Activated gamma-delta T cell (primary cell): ENCODE measurements around the gene MRPL17.
"Not testable (repeated sequence)": the region's sequence is repeated elsewhere in the genome, so short reads cannot be mapped to it uniquely, and the experiment has no call there.

Experiments
- DNase-seq: peaks from one replicate; lab custom pipeline; 2025; lab: John Stamatoyannopoulos, UW
- total RNA-seq, 2 donors: gene quantifications; one replicate each; lab custom pipeline; 2026; lab: John Stamatoyannopoulos, UW

MRPL17 gene
- total RNA-seq, result 18.7 to 23.8 reads per million in 2 donors

DNA sequence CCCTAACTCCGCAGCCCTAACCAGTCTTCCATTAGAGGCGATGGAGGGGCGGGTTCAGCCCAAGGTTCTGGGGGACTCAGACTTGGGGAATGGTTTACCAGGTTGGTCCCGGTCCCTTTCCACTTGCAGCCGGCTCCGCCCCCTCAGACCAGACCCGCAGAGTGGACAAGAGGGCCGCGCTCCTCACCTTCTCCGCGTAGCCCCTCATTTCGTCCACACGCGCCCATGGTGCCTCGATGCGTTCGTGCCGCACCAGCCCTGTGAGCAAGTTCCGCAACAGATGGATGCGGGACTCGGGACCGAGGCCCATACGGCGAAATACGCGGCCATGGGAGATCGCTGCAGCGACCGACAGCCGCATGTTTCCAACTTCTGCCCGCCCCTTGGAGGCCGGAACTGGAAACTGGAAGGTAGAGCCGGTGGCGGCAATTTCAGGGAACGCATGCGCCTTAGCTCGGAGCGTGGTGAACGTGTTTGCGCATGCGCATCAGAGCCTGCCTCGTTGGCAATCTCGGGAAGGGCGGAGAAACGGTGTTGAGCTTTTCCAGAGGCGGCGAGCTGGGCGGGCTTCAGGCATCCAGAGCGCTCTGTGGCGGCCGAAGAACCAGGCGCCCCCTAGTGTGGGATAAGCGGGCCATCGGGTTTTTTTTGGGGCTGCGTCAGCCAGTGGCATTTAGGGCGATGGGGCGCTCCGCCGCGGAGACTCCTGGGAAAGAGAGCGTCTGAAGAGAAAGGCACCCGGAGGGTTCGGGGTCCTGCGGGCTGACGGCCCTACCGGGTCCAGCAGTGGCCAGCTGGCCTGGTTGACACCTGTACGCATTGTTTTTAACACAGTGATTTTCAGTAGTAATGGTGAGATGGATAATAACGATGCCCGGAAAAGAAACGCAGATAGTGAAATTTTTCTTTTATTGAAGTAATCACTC lies at the start of gene MRPL17:
MRPL17 (minus strand) TSS at position 405 of the 926 bp plus-strand sequence; CDS start at position 361, 44 bp downstream.
- DNase-seq, result peak; percentile 84

DNA sequence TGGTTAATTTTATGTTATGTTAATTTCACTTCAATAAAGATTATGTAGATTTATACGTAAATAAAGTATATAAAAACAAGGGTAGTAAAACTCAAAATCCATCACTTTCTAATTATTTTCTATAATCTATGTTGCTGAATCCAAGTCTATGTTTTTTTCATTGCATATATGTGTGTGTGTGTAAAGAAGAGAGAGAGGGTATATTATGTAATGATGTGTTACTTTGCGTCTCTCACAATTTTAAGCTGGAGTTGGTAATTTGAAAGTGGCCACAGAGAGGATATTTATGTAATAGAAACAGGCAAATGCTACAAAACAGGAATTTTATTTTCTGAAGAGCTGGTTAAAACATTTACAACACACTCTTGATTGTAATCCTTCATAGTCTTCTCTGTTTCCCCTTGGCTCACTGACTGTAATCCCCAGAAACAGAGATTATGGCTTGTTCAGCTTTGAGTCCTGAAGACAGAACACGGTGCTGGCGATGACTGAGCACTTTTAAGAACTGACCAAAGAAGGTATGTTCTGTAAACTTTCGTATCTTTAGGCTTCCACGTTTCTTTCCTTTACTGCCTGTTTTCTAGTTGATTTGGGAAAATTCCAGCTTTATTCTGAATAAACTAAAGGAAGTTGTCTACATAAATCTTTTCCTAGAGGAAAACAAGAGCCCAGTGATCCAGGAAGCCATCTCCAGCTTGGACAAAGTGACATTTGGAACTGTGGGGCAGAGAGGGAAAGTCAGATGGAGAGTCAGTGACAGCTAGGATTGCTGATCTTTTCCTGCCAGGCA lies 45.0 kb upstream of the MRPL17 start:
- DNase-seq, result no peak

DNA sequence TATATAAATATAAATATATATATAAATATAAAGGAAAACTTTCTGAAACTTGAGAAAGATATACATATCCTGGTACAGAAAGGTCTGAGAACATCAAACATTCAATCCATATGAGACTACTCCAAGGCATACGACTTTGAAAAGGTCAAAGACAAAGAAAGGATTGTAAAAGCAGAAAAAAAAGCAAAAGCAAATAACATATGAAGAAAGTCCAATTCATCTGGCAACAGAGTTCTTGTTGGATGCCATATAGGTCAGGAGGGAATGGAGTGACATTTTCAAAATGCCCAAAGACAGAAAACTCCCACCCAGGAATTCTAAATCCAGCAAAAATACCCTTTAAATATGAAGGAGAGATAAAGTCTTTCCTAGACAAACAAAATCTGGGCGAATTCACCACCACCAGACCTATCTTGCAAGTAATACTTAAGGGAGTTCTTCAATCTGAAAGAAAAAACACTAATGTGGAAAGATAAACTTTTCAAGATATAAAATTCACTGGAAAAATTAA lies 42.3 kb upstream of the MRPL17 start:
- DNase-seq, result no peak

DNA sequence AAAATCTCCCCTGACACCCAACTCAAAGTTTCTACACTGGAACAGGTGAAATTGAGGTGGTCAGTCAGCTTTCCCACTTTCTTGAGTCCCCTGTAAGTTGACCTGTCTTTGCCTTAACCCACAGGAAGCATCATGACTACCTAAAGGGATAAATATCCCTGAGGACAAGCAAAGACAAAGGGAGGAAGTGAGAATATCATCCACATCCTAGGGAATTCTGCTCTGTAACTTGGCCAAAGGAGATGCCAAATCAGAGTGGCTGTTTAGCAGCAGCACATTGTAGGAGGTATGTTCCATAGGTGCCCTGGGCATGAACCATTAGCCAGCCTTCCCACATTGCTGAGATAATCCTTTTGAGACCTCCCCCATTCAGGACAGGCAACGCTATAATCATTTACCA lies 40.9 kb upstream of the MRPL17 start:
- DNase-seq, result no peak

DNA sequence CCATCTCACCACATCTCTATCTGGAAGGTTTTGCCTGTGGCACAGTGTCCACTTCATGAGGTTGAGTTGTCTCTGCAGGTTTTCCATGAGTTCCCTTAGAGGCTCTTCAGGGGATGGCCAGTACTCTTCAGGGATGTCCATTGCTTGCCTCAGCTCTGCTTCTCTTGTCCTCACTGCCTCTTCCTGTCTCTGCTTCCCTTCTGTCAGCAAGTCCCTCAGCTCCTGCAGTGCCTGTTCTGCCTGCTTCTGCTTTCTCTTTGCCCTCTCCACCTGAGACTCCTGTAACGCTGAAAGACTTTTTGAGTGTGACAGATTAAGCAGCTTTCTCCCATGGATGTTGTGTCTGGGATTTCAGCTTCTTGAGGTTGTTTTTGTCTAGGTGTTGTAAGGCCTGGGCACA lies 38.2 kb upstream of the MRPL17 start:
- no peak for DNase-seq

DNA sequence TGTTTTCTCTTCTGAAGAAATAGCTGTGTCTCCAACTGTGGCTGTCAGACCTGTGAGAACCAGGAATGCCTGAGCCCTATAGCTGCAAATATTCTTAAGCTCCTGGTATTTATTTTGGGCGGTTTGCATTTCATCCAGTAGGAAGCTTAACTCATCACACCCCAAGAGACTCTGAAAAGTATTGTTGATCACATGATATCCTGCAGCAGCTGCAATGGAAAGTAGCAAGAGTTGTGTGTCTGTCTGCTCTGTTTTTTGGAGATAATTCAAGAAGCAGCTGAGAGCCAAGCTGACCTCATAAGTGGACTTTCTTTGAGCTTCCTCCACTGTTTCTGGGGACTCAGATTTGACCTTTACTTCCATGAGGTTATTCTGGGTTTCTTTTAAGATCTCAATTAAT lies 36.4 kb upstream of the MRPL17 start:
- DNase-seq, result no peak

DNA sequence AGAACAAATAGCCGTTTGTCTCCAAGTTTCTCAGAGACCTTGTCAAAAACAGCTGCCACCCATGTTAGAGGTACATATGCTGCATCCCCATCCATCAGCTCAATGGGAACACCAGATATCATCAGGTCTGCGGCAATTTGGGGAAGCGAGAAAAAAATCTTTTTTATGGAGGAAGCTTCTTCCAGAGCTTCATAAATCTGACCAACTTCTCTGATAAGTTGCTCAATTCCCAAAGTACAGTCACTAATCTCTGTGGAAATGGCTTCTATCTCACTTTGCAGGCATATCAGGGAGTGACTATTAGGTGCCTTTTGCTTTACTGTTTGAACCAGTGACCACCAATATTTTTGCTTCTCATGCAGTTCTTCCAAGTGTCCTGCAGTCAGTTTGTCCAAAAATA lies 34.3 kb upstream of the MRPL17 start:
- no peak for DNase-seq

DNA sequence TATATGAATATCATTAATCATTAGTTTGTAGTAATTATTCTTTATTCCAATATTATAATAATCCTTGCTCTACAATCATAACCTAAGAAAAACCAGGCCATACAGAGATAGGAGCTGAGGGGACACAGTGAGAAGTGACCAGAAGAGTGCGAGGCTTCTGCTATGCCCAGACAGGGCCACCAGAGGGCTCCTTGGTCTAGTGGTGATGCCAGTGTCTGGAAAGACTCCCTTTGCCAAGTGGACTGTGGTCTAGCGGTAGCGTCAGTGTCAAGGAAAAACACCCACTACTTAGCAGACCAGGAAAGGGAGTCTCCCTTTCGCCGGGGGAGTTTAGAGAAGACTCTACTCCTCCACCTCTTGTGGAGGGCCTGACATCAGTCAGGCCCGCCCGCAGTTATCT lies 28.4 kb upstream of the MRPL17 start:
- not testable (repeated sequence) for DNase-seq

DNA sequence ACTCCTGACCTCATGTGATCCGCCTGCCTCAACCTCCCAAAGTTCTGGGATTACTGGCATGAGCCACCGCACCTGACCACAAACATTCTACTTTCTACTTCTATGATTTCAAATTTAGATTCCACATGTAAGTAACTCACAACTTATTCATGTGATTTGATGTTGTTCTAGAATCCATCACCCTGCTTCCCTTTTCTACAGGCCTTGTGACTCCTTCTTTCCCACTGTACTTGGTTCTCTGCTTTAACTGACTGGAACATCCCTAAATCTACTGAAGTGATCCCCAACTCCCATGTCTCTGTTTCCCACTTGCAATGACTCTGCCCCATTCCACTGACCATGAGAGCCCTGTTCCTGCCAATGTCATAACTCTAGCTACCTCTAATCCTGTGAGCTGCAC lies 25.7 kb upstream of the MRPL17 start:
- no peak for DNase-seq

DNA sequence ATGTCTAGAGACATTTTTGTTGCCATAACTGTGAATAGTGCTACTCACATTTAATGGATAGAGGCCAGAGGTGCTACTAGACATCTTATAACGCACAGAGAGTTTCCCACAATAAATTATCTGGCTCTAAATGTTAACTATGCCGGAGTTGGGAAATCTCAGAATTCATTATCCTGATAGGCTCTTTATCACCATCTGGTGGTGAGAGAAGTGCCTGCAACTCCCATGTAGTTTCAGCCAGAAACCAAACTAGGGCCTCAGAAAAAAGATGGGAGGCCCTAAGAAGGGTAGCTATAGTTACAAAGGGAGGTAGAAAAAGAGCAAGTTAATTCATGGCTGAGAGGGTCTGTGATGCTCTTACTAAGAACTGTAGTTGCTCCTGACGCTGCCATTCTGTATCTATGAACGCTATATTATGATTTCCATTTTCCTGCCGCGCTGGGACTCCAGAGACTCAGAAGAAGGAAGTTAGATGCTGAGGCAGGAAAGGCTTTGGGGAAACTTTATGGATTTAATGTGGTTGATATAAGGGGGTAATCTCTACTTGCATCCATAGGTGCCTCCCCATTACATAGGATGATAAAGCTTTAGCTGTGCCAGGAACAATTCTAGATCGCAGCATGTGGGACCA lies 22.9 kb upstream of the MRPL17 start:
- no peak for DNase-seq

DNA sequence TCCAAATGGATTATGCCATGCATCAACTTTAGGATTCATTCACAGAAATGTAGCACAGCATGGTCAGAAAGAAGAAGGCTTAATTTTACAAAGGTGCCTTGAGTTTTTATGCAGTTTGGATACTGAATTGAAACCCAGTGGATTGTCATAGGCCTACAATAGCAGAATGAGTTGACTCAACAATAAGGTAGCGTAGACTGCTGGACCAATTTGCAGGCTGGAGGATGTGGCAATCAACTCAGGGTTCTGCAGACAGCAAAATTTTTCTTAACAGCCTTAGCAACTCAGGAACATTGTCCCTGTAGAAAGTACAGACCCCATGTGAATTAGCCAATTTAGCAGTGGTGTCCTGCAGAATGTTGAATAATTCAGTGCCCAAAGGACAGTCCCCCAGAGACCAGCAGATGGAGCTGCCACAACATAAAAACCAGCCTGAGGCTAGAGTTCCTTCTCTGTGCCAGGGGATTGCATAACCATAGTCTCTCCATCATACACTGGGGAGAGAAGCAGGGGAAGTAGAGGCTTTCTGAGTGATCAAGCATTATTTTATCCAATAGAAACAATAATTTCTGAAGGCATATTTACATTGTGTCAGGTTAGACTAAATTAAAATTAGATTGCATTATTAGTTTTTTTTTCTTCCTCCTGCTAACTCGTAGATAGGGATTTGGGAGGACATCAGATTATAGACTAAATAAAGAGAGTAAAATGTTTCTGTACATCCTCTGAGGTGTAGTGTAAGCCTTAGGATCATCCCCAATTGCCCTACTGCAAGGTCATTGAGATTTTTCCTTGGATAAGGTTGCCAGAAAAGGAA lies 20.3 kb upstream of the MRPL17 start:
- no peak for DNase-seq

DNA sequence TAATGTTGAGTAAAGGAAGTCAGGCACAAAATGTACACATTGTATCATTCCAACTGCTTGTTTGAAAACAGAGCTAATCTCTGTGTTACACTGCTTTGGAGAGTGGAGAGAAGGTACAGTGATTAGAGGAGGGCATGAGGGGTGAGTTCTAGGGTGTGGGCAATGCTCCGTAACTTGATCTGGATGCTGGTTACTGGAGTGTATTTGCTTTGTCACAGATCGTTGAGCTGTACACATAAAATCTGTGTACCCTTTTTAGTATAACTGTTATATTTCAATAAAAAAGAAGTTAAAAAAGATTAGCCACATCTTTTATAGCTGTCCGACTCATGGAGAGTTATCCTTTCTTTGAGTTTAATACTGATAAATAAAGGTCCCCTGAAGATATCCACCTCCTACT lies 18.8 kb upstream of the MRPL17 start:
- DNase-seq, result not testable (repeated sequence)

DNA sequence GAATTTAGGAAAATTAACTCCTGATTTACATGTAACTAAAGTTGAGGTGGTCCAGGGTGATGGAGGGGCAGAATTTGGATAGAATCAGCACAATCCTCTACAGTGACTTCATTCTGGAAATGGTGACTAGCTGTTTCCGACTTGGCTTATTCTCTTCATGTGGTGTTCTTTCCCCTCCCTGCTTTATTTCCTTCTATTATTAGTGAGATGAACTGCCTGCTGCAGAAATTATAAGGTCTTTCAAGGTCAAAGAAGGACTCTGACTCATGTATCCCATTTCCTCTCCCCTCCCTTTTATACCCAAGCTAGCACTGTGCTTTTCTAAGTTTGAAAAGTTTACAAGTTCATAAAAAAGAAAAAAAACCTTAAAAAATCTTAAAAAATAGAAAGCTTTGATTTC lies 12.2 kb upstream of the MRPL17 start:
- DNase-seq, result no peak

DNA sequence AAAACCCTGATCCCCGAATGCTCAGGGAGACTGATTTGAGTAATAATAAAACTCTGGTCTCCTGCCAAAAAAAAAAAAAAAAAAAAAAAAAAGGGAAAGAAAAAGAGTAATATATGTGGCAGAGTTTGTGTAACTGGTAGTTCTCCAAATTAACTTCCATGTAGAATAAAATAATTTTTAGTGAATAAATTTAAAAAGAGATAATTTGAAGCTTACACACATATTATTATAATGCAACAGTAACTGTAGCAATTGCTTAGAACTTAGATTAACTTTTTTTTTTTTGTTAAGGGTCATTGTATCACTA lies 11.0 kb upstream of the MRPL17 start:
- no peak for DNase-seq

DNA sequence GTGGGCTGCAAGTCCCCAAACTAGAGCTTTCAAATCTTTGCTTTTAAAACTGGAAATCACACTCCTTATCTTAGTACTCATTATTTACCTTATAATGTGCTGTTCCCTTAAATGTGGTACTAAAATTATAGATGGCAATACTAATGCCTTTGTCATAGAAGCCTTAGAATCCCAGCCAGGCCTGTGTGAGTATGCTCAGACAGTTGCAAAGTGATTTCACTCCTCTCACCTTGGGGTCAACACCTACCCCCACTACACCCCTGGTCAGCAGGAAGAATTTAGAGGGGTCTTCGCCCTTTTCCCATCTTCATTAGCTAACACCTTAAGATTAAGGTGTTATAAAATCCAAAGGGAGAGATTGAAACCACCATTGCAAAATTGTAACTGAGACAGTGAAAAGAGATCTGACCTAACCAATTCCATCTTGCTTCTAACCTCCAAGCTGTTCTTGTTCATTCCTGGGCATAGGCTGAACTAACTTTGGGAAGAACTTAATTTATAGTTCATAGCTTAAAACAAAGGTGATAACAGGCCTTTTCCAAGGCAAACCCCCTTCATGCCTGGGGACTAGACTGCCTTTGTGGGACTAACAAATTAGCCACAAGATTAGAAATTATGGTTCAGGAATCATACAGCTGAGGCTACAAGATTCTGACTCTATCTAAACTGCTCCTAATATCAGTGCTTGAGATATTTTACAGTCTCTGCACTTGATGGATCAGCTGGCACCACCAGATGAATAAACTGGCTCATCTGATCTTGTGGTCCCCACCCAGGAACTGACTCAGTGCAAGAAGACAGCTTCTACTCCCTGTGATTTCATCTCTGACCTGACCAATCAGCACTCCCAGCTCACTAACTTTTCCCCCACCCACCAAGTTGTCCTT lies 10.4 kb upstream of the MRPL17 start:
- DNase-seq, result no peak

DNA sequence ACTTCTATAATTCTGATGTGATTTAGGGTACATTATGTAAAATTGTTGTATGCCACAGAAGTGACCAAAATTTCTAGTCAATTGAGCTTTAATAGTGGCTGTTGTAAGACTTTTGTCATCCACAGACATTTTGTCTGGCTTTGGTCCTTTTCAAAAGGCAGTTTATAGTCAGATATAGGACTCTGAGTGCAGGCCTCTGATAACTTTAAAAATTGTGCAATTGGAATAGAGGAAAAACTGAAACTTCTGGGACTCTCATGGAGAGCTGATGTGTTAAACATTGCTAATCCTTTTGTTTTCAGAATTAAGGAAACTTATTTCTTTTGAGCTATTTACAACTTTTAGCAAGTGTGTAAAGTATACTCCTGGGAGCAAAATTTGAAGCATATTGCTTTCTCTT lies 9.0 kb upstream of the MRPL17 start:
- no peak for DNase-seq

DNA sequence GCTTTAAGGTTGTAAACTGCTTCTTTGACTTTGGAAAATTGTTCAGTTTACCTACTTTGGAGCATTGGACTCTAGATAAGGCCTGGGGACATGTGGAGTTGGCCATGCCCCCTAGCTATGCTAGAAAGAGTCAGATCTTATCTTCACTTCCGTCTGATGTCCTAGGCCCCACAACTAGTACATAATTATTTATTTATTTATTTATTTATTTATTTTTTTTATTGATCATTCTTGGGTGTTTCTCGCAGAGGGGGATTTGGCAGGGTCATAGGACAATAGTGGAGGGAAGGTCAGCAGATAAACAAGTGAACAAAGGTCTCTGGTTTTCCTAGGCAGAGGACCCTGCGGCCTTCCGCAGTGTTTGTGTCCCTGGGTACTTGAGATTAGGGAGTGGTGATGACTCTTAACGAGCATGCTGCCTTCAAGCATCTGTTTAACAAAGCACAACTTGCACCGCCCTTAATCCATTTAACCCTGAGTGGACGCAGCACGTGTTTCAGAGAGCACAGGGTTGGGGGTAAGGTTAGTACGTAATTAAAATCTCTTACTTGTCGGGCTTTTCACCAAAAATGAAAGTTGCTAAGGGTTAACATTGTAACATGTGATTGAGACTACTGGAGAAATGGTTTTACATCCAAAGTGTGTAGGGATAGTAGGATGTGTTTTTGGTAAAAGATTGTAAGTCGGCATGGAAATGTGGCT lies 7.4 kb upstream of the MRPL17 start:
- not testable (repeated sequence) for DNase-seq

DNA sequence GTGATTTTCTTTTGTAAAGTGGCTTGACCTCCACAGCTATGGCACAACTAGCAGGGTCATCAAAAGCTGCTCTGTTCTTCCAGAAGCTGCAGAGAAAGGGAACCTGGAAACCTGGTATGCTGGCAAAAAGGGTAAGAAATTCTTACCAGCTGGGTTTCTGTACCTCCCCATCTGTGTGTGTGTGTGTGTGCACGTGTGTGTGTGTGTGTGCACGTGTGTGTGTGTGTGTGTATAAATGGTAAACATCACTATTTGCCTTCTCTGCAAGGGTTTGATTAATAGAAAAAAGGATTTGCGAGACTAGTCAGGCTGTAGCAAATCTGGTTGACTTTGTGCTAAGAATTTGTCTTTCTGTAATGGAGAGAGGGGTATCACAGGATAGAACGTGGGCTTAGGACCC lies 4.7 kb upstream of the MRPL17 start:
- DNase-seq, result no peak

DNA sequence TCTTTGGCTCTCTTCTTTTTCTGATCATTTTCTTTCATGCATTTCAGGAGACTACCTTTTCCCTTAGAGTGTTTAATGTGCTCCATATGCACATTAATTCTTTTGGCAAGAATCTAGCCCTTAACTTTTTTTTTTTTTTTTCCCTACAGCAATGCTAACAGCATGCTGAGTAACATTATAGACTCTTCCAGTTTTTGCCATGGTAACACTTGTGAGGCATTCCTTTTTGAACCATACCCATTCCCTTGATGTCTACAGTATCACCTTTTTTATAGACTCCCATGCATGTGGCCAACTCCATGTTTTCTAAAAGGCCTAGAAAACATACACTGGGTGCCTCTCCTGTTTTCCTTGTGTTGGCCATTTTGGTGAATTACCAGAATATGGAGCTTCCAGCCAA lies 2.9 kb upstream of the MRPL17 start:
- no peak for DNase-seq

DNA sequence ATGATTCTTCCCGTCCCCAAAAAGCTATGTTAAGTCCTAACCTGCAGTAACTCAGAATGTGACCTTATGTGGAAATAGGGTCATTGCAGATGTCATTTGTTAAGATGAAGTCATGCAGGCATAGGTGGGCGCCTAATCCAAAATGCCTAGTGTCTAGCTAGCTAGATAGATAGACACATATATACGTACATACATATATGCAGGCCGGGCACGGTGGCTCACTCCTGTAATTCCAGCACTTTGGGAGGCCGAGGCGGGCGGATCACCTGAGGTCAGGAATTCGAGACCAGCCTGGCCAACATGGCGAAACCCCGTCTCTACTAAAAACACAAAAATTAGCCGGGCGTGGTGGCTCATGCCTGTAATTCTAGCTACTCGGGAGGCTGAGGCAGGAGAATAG lies 928 bp upstream of the MRPL17 start:
- DNase-seq, result not testable (repeated sequence)
